H1 (cell line): ENCODE measurements around the gene PABPC1L. TPM values are rescaled to one million over a fixed set of nuclear protein-coding genes. Genes with fewer than 3 reads are reported as not detected.
A peak's percentile ranks its signal among the peaks of the same experiment; 100 is the strongest.

Source experiments
- CTCF ChIA-PET: fragments of 300-600 bp; sonication (Branson Sonifier 250); formaldehyde crosslinking; loops from one replicate; lab custom pipeline; 2021; ENCODE audit not compliant: partially characterized antibody; lab: Charles Lee
- POLR2A ChIA-PET: fragments of 300-600 bp; sonication (Branson Sonifier 250); formaldehyde crosslinking; loops from one replicate; lab custom pipeline; 2021; ENCODE audit warnings: inconsistent platforms; ENCODE audit not compliant: partially characterized antibody; lab: Charles Lee
- DNase-seq, 2 experiments: peaks; one replicate each; pipeline versions ENCODE4 v3.0.0 to v3.0.0-alpha.2; 2010 to 2022; ENCODE audit warnings: low spot score in 2 of 2, low read depth in 1 of 2, mixed read lengths in 1 of 2
- FAIRE-seq: peaks from 2 replicates; lab custom pipeline; 2011; peaks lifted over from hg19 to GRCh38; lab: Jason Lieb, UNC
- H2AFZ ChIP-seq: 2 replicates; pipeline ENCODE4 v1.8.1; 2012; ENCODE audit warnings: low read length, inconsistent platforms
- H2AK5ac ChIP-seq: 2 replicates; pipeline ENCODE4 v1.6.1; 2013; ENCODE audit warnings: low read depth, low read length
- H2BK120ac ChIP-seq: replicated peaks from 2 replicates; pipeline ENCODE3; 2013; ENCODE audit warnings: low read depth, low read length, inconsistent platforms
- H2BK12ac ChIP-seq: 2 replicates; pipeline ENCODE4 v1.6.1; 2013; ENCODE audit warnings: low read depth, low read length
- H2BK15ac ChIP-seq: 2 replicates; pipeline ENCODE4 v1.6.1; 2013; ENCODE audit warnings: low read length
- H2BK20ac ChIP-seq: 2 replicates; pipeline ENCODE4 v1.6.1; 2013; ENCODE audit warnings: low read length
- H2BK5ac ChIP-seq: 2 replicates; pipeline ENCODE4 v1.6.1; 2013; ENCODE audit warnings: low read depth, low read length
- H3K14ac ChIP-seq: 2 replicates; pipeline ENCODE4 v1.6.1; 2013; ENCODE audit warnings: inconsistent platforms; ENCODE audit not compliant: insufficient read length
- H3K18ac ChIP-seq: 2 replicates; pipeline ENCODE4 v1.6.1; 2013; ENCODE audit warnings: low read length; ENCODE audit errors: extremely low read depth
- H3K23ac ChIP-seq: 2 replicates; pipeline ENCODE4 v1.6.1; 2013; ENCODE audit warnings: inconsistent platforms; ENCODE audit not compliant: insufficient read length
- H3K23me2 ChIP-seq: 2 replicates; pipeline ENCODE4 v1.6.1; 2013; ENCODE audit warnings: low read depth, low read length
- H3K27ac ChIP-seq: 2 replicates; pipeline ENCODE4 v1.6.1; 2011; ENCODE audit warnings: low read depth, low read length, inconsistent platforms
- H3K27me3 ChIP-seq, 4 experiments: replicated peaks in 1 of 4; 1 replicate in 1 of 4; 2 replicates in 3 of 4; pipeline versions ENCODE4 v1.6.1 to v1.8.1; 2011 to 2013; ENCODE audit warnings: low read length in 3 of 4, mild to moderate bottlenecking in 3 of 4, inconsistent platforms in 2 of 4, mixed read lengths in 2 of 4, moderate library complexity in 1 of 4; ENCODE audit not compliant: control insufficient read depth in 3 of 4, insufficient read depth in 3 of 4; ENCODE audit errors: extremely low read depth in 1 of 4
- H3K36me3 ChIP-seq, 4 experiments: 2 replicates each; pipeline versions ENCODE4 v1.6.1 to v1.8.1; 2011 to 2013; ENCODE audit warnings: mild to moderate bottlenecking in 4 of 4, low read length in 3 of 4, moderate library complexity in 2 of 4, control low read depth in 1 of 4, inconsistent platforms in 1 of 4; ENCODE audit not compliant: insufficient read depth in 4 of 4, control insufficient read depth in 2 of 4
- H3K4ac ChIP-seq: replicated peaks from 2 replicates; pipeline ENCODE3; 2013; ENCODE audit warnings: low read length, low read depth, mixed read lengths, inconsistent platforms; ENCODE audit not compliant: insufficient read length
- H3K4me1 ChIP-seq, 4 experiments: replicated peaks in 1 of 4; 1 replicate in 1 of 4; 2 replicates in 3 of 4; pipeline versions ENCODE4 v1.6.1 to v1.8.1; 2011 to 2013; ENCODE audit warnings: low read length in 3 of 4, inconsistent platforms in 2 of 4, mixed read lengths in 1 of 4; ENCODE audit not compliant: insufficient read depth in 4 of 4, control insufficient read depth in 3 of 4
- H3K4me2 ChIP-seq, 2 experiments: 2 replicates each; pipeline versions ENCODE4 v1.6.1 to v1.8.1; 2011 to 2013; ENCODE audit warnings: low read depth in 2 of 2, low read length in 2 of 2, control low read depth in 1 of 2, inconsistent platforms in 1 of 2, mild to moderate bottlenecking in 1 of 2; ENCODE audit not compliant: insufficient read depth in 1 of 2
- H3K4me3 ChIP-seq, 4 experiments: fragments of 200-600, 300-600 bp in 1 of 4; sonication (generic), shearing (Covaris generic), sonication (Bioruptor Twin) in 1 of 4; 2 replicates each; pipeline versions ENCODE4 v1.5.1 to v1.8.1; 2011 to 2016; ENCODE audit warnings: low read length in 4 of 4, low read depth in 3 of 4, control low read depth in 2 of 4, inconsistent platforms in 2 of 4, mild to moderate bottlenecking in 2 of 4, mixed read lengths in 1 of 4, moderate library complexity in 1 of 4; ENCODE audit not compliant: insufficient read depth in 2 of 4; ENCODE audit errors: extremely low read depth in 1 of 4
- H3K56ac ChIP-seq: replicated peaks from 2 replicates; pipeline ENCODE3; 2013; ENCODE audit warnings: low read depth, mild to moderate bottlenecking, mixed read lengths, low read length, inconsistent platforms; ENCODE audit not compliant: insufficient read length
- H3K79me1 ChIP-seq: 2 replicates; pipeline ENCODE4 v1.6.1; 2013; ENCODE audit warnings: low read depth, low read length, control low read depth
- H3K79me2 ChIP-seq, 2 experiments: 2 replicates each; pipeline versions ENCODE4 v1.6.1 to v1.8.1; 2012 to 2013; ENCODE audit warnings: low read length in 2 of 2, mild to moderate bottlenecking in 2 of 2, inconsistent platforms in 1 of 2; ENCODE audit not compliant: insufficient read depth in 2 of 2, control insufficient read depth in 1 of 2
- H3K9ac ChIP-seq, 4 experiments: replicated peaks in 1 of 4; 1 replicate in 1 of 4; 2 replicates in 3 of 4; pipeline versions ENCODE4 v1.6.1 to v1.8.1; 2011 to 2013; ENCODE audit warnings: low read depth in 3 of 4, low read length in 3 of 4, control low read depth in 2 of 4, mild to moderate bottlenecking in 2 of 4, moderate library complexity in 2 of 4, inconsistent platforms in 1 of 4; ENCODE audit errors: extremely low read depth in 1 of 4
- H3K9me3 ChIP-seq, 2 experiments: 2 replicates each; pipeline versions ENCODE4 v1.6.1 to v1.8.1; 2012 to 2013; ENCODE audit warnings: mild to moderate bottlenecking in 2 of 2, moderate library complexity in 2 of 2, control low read depth in 1 of 2, inconsistent platforms in 1 of 2, low read depth in 1 of 2, low read length in 1 of 2, mixed read lengths in 1 of 2; ENCODE audit not compliant: insufficient read depth in 2 of 2
- H4K20me1 ChIP-seq, 2 experiments: replicated peaks in 1 of 2; 2 replicates each; pipeline versions ENCODE3 to v1.8.1; 2011 to 2013; ENCODE audit warnings: inconsistent platforms in 2 of 2, low read length in 2 of 2, mild to moderate bottlenecking in 1 of 2; ENCODE audit not compliant: insufficient read depth in 2 of 2, control insufficient read depth in 1 of 2
- H4K5ac ChIP-seq: 2 replicates; pipeline ENCODE4 v1.6.1; 2013; ENCODE audit warnings: low read length, low read depth, mixed read lengths, inconsistent platforms; ENCODE audit not compliant: insufficient read length
- H4K8ac ChIP-seq: 2 replicates; pipeline ENCODE4 v1.8.0; 2013; ENCODE audit warnings: mild to moderate bottlenecking, moderate library complexity, low read length, inconsistent platforms; ENCODE audit not compliant: insufficient read depth; ENCODE audit errors: extremely low read depth
- H4K91ac ChIP-seq: replicated peaks from 2 replicates; pipeline ENCODE3; 2013; ENCODE audit warnings: low read length, mixed read lengths, inconsistent platforms; ENCODE audit not compliant: insufficient read length
- ASH2L ChIP-seq: fragments of 200-600, 300-600 bp; sonication (generic); IDR thresholded peaks from one replicate; pipeline ENCODE4 v1.7.1; 2017; ENCODE audit warnings: low read length
- CEBPB ChIP-seq: IDR thresholded peaks from 2 replicates; pipeline ENCODE4 v1.6.1; 2012; ENCODE audit warnings: low read depth, low read length
- CHD2 ChIP-seq: IDR thresholded peaks from 2 replicates; pipeline ENCODE4 v1.6.1; 2012; ENCODE audit warnings: low read length, improper control_type of control experiment
- KDM1A ChIP-seq: fragments of 200-600, 300-600 bp; sonication (generic); IDR thresholded peaks from 2 replicates; pipeline ENCODE4 v1.7.1; 2016; ENCODE audit warnings: mild to moderate bottlenecking, low read length, borderline replicate concordance
- SP2 ChIP-seq: IDR thresholded peaks from 2 replicates; pipeline ENCODE4 v1.6.1; 2012; ENCODE audit warnings: mild to moderate bottlenecking, low read length, inconsistent platforms
- SP4 ChIP-seq: IDR thresholded peaks from 2 replicates; pipeline ENCODE4 v1.6.1; 2012; ENCODE audit warnings: low read length, inconsistent platforms
- WGBS, 2 experiments: shearing (Covaris generic) in 1 of 2; methylation state at CpG; one replicate each; pipeline versions ENCODE4 v1.1.6 to v1.1.7; 2013 to 2015; ENCODE audit warnings: low lambda C conversion rate in 2 of 2, mixed read lengths in 2 of 2, inconsistent platforms in 1 of 2, low coverage in 1 of 2, missing lambda C conversion rate in 1 of 2; ENCODE audit not compliant: insufficient replicate concordance in 2 of 2, insufficient coverage in 1 of 2, insufficient read length in 1 of 2; ENCODE audit errors: extremely low coverage in 1 of 2, missing lambda C conversion rate in 1 of 2; 5-methylcytosine and 5-hydroxymethylcytosine counted together
- polyA plus RNA-seq, 7 experiments: library from polyadenylated mRNA; depleted of rRNA in 3 of 7; stranded (reverse) in 5 of 7; unstranded in 2 of 7; fragments of >200 nt in 5 of 7; fragments of 200-250 nt in 2 of 7; gene quantifications; 1 replicate in 5 of 7; 2 replicates in 1 of 7; 4 replicates in 1 of 7; pipeline versions ENCODE4 v1.2.1 to v1.2.3, GENCODE V29; 2011 to 2013; ENCODE audit warnings: missing spikeins in 2 of 7, mixed read lengths in 2 of 7
- total RNA-seq: library from RNA; stranded (reverse); fragmentation: NEBNext Ultra II Directional; extraction: Animal tissue kit (Norgen Biotek cat#: 25700); gene quantifications from 2 replicates; pipeline ENCODE4 v1.2.1, GENCODE V29; 2021
- TF ChIP-seq, protein P1 (sequence below): IDR thresholded peaks from 2 replicates; pipeline ENCODE4 v1.6.1; 2011; ENCODE audit warnings: low read depth, mild to moderate bottlenecking, low read length; ENCODE audit not compliant: insufficient read depth
- TF ChIP-seq, protein P2 (sequence below): IDR thresholded peaks from 2 replicates; pipeline ENCODE4 v1.6.1; 2011; ENCODE audit warnings: low read length, improper control_type of control experiment

The PABPC1L gene
- total and polyA plus RNA-seq, 2 of the 8 experiments (the other 6 are each of a cell fraction or from before 2014, with no cell fraction given) = 61.1 to 108 TPM

DNA sequence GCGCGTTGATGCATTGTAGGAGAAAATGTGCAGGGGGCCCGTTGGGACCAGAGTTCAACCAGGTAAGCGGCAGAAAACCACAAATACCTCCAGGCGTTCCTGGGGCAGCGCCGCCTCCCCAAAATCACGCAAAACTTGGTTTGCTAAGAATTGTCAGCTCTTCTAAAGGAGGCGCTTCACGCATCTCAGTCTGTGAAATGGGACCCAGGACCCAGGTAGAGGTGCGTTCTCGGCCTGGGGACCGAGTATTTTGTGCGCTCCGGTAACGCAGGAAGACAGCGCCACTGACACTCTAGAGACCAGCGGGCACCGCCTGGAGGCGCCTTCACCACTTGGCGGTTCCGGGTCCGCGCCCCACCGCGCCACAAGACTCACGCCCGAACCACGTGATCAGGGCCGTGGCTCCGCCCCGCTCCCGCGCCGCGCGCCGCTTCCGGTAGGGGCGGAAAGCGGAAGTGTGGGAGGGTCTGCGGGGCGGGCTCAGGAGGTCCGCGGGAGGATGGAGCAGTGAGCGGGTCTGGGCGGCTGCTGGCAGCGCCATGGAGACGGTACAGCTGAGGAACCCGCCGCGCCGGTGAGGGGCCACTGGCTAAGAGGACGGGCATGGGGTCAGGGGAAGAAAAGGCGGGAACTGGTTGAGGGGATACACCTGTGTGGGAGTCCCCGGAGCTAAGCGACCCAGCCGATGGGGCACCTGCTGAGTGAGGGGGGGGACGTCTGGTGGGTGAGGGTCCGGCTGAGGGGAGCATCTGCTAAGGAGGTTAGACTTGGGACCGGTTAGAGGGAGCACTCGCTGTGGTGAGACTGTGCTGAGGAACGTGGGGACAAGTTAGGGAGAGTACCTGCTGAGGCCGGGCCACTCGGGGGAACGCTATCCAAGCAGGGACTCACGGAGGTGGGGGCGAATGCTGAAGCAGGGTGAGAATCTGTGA is 56.4 kb downstream of the PABPC1L start, which contains the start of gene STK4:
Gene STK4 (plus strand): TSS at position 483 of the 932 bp plus-strand sequence. CDS start 57 bp downstream, at position 540.
- no peak for FAIRE-seq
- peak within 1 kb of the TSS; percentile 52; the same call in 1 of the 2 replicates for H3K27ac ChIP-seq
- TF ChIP-seq KDM1A (no peak), SP2 (no peak), SP4 (no peak), CHD2 (0 out of 2 replicates have a peak, but pooled peaks have one; percentile 26), ASH2L (peak; percentile 88), CEBPB (no peak)
- TF ChIP-seq, protein P1, sequence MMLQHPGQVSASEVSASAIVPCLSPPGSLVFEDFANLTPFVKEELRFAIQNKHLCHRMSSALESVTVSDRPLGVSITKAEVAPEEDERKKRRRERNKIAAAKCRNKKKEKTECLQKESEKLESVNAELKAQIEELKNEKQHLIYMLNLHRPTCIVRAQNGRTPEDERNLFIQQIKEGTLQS = peak; percentile 65; the same call in 1 of the 2 replicates
- TF ChIP-seq, protein P2, sequence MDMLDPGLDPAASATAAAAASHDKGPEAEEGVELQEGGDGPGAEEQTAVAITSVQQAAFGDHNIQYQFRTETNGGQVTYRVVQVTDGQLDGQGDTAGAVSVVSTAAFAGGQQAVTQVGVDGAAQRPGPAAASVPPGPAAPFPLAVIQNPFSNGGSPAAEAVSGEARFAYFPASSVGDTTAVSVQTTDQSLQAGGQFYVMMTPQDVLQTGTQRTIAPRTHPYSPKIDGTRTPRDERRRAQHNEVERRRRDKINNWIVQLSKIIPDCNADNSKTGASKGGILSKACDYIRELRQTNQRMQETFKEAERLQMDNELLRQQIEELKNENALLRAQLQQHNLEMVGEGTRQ = peak; percentile 91

More for the DNA sequence above, 56.4 kb downstream of the PABPC1L start, which contains the start of gene STK4:
- Histone ChIP-seq H3K4me3 (peak within 1 kb of the TSS; percentile 83 to 96 (median 92)), H2BK15ac (no peak within 1 kb of the TSS), H3K23ac (no peak within 1 kb of the TSS), H3K9me3 (no peaks in the 10 kb centered on the region), H3K79me2 (peaks cover 8 to 46% of the 10 kb centered on the region in 2 experiments), H3K18ac (peak within 1 kb of the TSS; percentile 81), H2BK20ac (no peak within 1 kb of the TSS), H2BK120ac (no peak within 1 kb of the TSS), H4K20me1 (peaks cover 0 to 7% of the 10 kb centered on the region in 2 experiments), H2BK5ac (peak within 1 kb of the TSS; percentile 50; the same call in 1 of the 2 replicates), H4K8ac (peak within 1 kb of the TSS; percentile 63; the same call in 1 of the 2 replicates), H2AFZ (peak within 1 kb of the TSS; percentile 78), H3K56ac (peak within 1 kb of the TSS; percentile 49), H3K36me3 (no peaks in the 10 kb centered on the region), H3K9ac (peak within 1 kb of the TSS; percentile 35 to 80 (median 68)), H3K23me2 (peaks cover 7% of the 10 kb centered on the region; the same call in 1 of the 2 replicates), H3K4ac (peak within 1 kb of the TSS; percentile 36), H4K5ac (peak within 1 kb of the TSS; percentile 84), H3K27me3 (peaks cover 0 to 11% (median 0%) of the 10 kb centered on the region in 4 experiments; a peak in 4 of 7 replicates), H3K14ac (no peak within 1 kb of the TSS), H2BK12ac (0 out of 2 replicates have a peak within 1 kb of the TSS, but pooled peaks have one; percentile 11), H3K79me1 (no peaks in the 10 kb centered on the region; the same call in 1 of the 2 replicates), H3K4me1 (peaks cover 3 to 5% (median 3%) of the 10 kb centered on the region in 4 experiments; a peak in 5 of 7 replicates), H2AK5ac (no peak within 1 kb of the TSS), H3K4me2 (peak within 1 kb of the TSS; percentile 79 to 98), H4K91ac (no peak within 1 kb of the TSS)
- peak; percentile 75 to 95 for DNase-seq
- 3% methylated on average over 58 of the region's 68 CpGs; no CpG with 5 or more reads in 1 of the 2 experiments for WGBS, 2 experiments
- POLR2A ChIA-PET = interaction anchor here (0.7 to 1.7 kb wide), 2 partner anchors 9 to 25 kb away, joined by 3 to 4 read pairs; no protein-coding TSS in a partner anchor
- CTCF ChIA-PET = interaction anchor here (0.6 to 2.4 kb wide), 4 partner anchors 8 to 468 kb away, joined by 3 to 7 read pairs (median 4); no protein-coding TSS in a partner anchor
